CD4-positive, alpha-beta memory T cell (primary cell): ENCODE data around the gene SLC16A5. TPM values are rescaled to one million over a fixed set of nuclear protein-coding genes. Genes with fewer than 3 reads are reported as not detected.
"Not testable (repeated sequence)": the region's sequence is repeated elsewhere in the genome, so short reads cannot be mapped to it uniquely, and the experiment has no call there.

ENCODE experiments used
- CTCF ChIA-PET: fragments of 350-600 bp; sonication (Branson Sonifier 250); formaldehyde crosslinking; loops from one replicate; lab custom pipeline; 2021; ENCODE audit warnings: inconsistent platforms; ENCODE audit not compliant: partially characterized antibody; lab: Charles Lee
- POLR2A ChIA-PET: fragments of 350-600 bp; sonication (Branson Sonifier 250); formaldehyde crosslinking; loops from one replicate; lab custom pipeline; 2021; ENCODE audit not compliant: partially characterized antibody; lab: Charles Lee
- DNase-seq, 5 donors: peaks; one replicate each; pipeline versions ENCODE4 v3.0.0 to v3.0.0-alpha.2; 2020 to 2022; ENCODE audit warnings: mixed read lengths in 1 of 5
- H3K27ac ChIP-seq: one replicate; pipeline ENCODE4 v1.7.0; 2013; ENCODE audit warnings: low read depth, low read length
- H3K27me3 ChIP-seq: 2 replicates; pipeline ENCODE4 v1.7.0; 2013; ENCODE audit warnings: mild to moderate bottlenecking, low read length, moderate library complexity; ENCODE audit not compliant: insufficient read depth
- H3K36me3 ChIP-seq: 2 replicates; pipeline ENCODE4 v1.7.0; 2013; ENCODE audit warnings: mild to moderate bottlenecking, low read length, moderate library complexity; ENCODE audit not compliant: insufficient read depth
- H3K4me1 ChIP-seq: 2 replicates; pipeline ENCODE4 v1.7.0; 2013; ENCODE audit warnings: mild to moderate bottlenecking, low read length, moderate library complexity; ENCODE audit not compliant: insufficient read depth
- H3K4me3 ChIP-seq, 2 donors: one replicate each; pipeline ENCODE4 v1.7.0; 2013; ENCODE audit warnings: low read length in 2 of 2, mild to moderate bottlenecking in 1 of 2
- H3K9me3 ChIP-seq, 2 donors: one replicate each; pipeline ENCODE4 v1.7.0; 2013; ENCODE audit warnings: low read length in 2 of 2, control low read depth in 1 of 2; ENCODE audit not compliant: control insufficient read depth in 1 of 2
- H3K27ac Mint-ChIP-seq, 7 donors: one replicate each; pipeline ENCODE4 v1.8.0; 2020 to 2021; ENCODE audit warnings: mixed read lengths in 7 of 7, mild to moderate bottlenecking in 6 of 7, inconsistent platforms in 3 of 7, moderate library complexity in 3 of 7
- H3K27me3 Mint-ChIP-seq, 2 donors: one replicate each; pipeline ENCODE4 v1.8.0; 2020 to 2021; ENCODE audit warnings: mixed read lengths in 2 of 2
- H3K36me3 Mint-ChIP-seq, 2 donors: one replicate each; pipeline ENCODE4 v1.8.0; 2020 to 2021; ENCODE audit warnings: mixed read lengths in 2 of 2, inconsistent platforms in 1 of 2, mild to moderate bottlenecking in 1 of 2
- H3K4me1 Mint-ChIP-seq, 4 donors: one replicate each; pipeline ENCODE4 v1.8.0; 2020 to 2021; ENCODE audit warnings: mixed read lengths in 4 of 4, mild to moderate bottlenecking in 1 of 4
- H3K4me3 Mint-ChIP-seq, 8 donors: one replicate each; pipeline ENCODE4 v1.8.0; 2020 to 2021; ENCODE audit warnings: mixed read lengths in 8 of 8, mild to moderate bottlenecking in 7 of 8, moderate library complexity in 6 of 8, inconsistent platforms in 3 of 8
- H3K9me3 Mint-ChIP-seq, 8 donors: one replicate each; pipeline ENCODE4 v1.8.0; 2020 to 2021; ENCODE audit warnings: mixed read lengths in 8 of 8, mild to moderate bottlenecking in 5 of 8, inconsistent platforms in 3 of 8, moderate library complexity in 1 of 8
- intact Hi-C: fragments of 100-400 bp; cut with micrococcal nuclease; formaldehyde crosslinking; loops from one replicate; pipeline ENCODE4 v1.15.1; 2023
- polyA plus RNA-seq, 2 donors: library from polyadenylated mRNA; unstranded; fragments of 300-500 nt; fragmentation: Illumina TruSeq; gene quantifications; one replicate each; pipeline ENCODE4 v1.2.3, GENCODE V29; 2021
- total RNA-seq, 2 experiments: library from RNA; stranded (reverse); gene quantifications; one replicate each; pipeline ENCODE4 v1.2.3, GENCODE V29; 2021

Gene SLC16A5
- 10 to 100 TPM; 12.5 to 13.9 TPM for total RNA-seq
- 1 to 10 TPM; 2.9 to 3.7 TPM for polyA plus RNA-seq

DNA sequence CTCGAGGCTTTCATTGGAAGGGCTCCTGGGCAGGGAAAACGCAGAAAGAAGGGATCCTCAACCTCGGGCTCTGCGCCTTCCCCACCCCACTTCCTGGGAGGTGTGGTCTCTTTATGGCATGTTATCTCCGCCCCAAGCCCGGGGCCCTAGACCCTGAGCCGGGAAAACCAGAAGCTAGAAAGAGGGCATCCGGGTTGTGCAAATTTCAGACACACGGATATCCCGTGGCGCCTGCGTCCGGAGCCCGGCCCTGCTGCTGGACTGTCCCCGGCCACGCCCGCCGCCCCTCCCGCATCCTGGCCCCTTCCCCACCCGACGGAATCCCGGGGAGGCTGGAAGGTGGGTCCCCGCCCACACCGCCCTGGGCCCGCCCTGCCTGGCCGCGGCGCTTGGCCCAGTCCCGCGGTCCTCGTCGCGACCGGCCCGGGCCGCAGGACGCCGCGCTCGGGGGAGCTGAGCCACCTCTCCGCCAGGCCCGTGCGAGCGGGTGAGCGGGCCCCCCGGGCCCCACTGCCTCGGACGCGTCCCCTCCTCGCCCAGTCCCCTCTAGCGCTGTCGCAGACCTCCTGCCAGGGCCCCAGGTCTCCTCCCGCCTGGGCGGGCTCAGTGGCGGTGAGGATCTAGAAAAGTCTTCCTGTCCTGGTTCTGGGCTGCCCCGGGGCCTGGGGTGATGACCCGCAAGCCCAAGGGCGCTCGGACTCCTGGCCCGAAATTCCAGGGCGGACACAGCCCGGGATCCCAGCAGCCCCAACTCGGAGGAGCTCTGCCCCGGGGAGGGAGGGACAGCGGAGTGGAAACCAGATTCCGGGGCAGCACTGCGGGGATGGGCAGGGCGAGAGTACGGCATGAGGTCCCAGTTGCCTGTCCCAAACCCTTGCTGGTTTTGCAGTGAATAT, at the start of gene SLC16A5:
Gene SLC16A5 (plus strand): TSS at position 397 of the 896 bp plus-strand sequence. CDS start 5,683 bp downstream, outside the sequence.
- Mint-ChIP-seq H3K27me3 (no peaks in the 10 kb centered on the region), H3K27ac (peak within 1 kb of the TSS; percentile 35 to 97 (median 81)), H3K4me3 (peak within 1 kb of the TSS; percentile 82 to 90 (median 84)), H3K4me1 (peaks cover 36 to 64% (median 49%) of the 10 kb centered on the region in 4 donors), H3K9me3 (no peaks in the 10 kb centered on the region), H3K36me3 (no peaks in the 10 kb centered on the region)
- ChIA-PET POLR2A (interaction anchor here (0.7 to 3.3 kb wide), 19 partner anchors 10 to 126 kb away, joined by 3 to 26 read pairs (median 4); partner anchors contain the start of genes ARMC7, ATP5PD, JPT1 and KCTD2), CTCF (interaction anchor here (1.0 to 1.6 kb wide), 4 partner anchors 26 to 126 kb away, joined by 3 to 7 read pairs (median 4); no protein-coding TSS in a partner anchor)
- Histone ChIP-seq H3K9me3 (no peaks in the 10 kb centered on the region), H3K4me3 (peak within 1 kb of the TSS; percentile 65 to 68), H3K4me1 (peaks cover 32% of the 10 kb centered on the region), H3K27ac (peak within 1 kb of the TSS; percentile 64), H3K36me3 (no peaks in the 10 kb centered on the region), H3K27me3 (no peaks in the 10 kb centered on the region)
- intact Hi-C loops, result loop anchor here (2.0 kb wide), 1 partner anchor 21 kb away; the partner anchor contains the start of gene ARMC7
- DNase-seq, result peak; percentile 42 to 58 (median 45)

DNA sequence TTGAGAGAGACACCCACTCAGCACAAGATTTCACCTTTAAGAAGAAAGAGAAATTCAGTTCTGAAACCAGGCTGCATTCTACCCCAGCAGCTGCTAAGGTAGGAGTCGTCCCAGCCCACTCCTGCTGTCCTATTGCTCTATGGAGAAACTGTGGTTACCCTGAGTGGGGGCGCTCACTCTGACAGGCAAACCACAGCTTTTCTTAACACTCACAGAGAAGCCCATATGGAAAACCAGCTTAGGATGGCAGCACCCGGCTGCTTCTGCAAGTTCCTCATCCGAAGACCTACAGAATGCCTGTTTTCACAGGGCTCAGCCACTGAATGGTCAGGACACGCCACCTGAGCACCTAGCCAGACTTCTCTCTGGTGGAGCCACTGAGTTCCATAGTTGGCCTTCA, 48.5 kb upstream of the SLC16A5 start:
- Histone ChIP-seq H3K27me3 (no peaks in the 10 kb centered on the region), H3K9me3 (no peaks in the 10 kb centered on the region), H3K36me3 (peaks cover 42% of the 10 kb centered on the region), H3K27ac (no peak overlapping the region), H3K4me3 (no peak overlapping the region), H3K4me1 (peaks cover 33% of the 10 kb centered on the region)
- Mint-ChIP-seq H3K27ac (peak overlapping the region in 5 of 7 donors; percentile 38 to 79 (median 61)), H3K9me3 (peaks cover 0 to 16% (median 0%) of the 10 kb centered on the region in 8 donors), H3K27me3 (peaks cover 0 to 10% of the 10 kb centered on the region in 2 donors), H3K4me3 (no peak overlapping the region), H3K36me3 (peaks cover 23 to 53% of the 10 kb centered on the region in 2 donors), H3K4me1 (peaks cover 22 to 47% (median 33%) of the 10 kb centered on the region in 4 donors)
- POLR2A ChIA-PET, result interaction anchor here (0.6 to 7.1 kb wide), 5 partner anchors 9 to 477 kb away, joined by 3 to 119 read pairs (median 4); partner anchors contain the start of genes ATP5PD, KCTD2, MRPL58 and TSEN54
- CTCF ChIA-PET, result interaction anchor here (0.9 to 1.3 kb wide), 2 partner anchors 17 to 75 kb away, joined by 3 to 4 read pairs; no protein-coding TSS in a partner anchor
- DNase-seq, result no peak
- intact Hi-C loops, result loop anchor here (5.0 kb wide), 1 partner anchor 143 kb away; the partner anchor contains the start of gene SUMO2

DNA sequence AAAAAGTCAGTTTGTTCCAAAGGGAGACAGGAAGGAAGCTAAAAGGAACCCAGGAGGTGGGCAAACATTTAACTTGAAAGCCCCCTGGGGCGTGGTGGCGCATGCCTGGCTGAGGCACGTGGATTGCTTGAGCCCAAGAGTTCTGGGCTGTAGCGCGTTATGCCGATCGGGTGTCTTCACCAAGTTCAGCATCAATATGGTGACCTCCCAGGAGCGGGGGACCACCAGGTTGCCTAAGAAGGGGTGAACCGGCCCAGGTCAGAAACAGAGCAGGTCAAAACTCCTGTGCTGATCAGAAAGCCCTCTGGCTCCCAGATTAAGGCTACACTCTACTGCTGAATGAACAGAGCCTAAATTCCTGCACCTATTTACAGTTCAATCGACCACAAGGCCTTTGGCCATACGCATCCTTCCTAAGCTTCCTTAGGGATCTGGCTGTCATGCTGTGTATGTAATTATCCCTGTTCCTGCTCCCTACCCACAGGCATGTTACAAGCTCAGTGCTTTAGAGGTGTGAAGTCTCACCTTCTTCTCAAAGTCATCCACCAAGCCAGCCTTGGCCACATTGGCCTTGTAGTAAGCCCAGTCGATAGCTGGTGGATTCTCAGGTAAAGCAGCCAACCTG, 46.0 kb upstream of the SLC16A5 start:
- Histone ChIP-seq H3K4me1 (peaks cover 20% of the 10 kb centered on the region), H3K9me3 (no peaks in the 10 kb centered on the region), H3K27ac (no peak overlapping the region), H3K27me3 (no peaks in the 10 kb centered on the region), H3K4me3 (no peak overlapping the region), H3K36me3 (peaks cover 42% of the 10 kb centered on the region)
- ChIA-PET CTCF (interaction anchor here (1.0 to 2.1 kb wide), 3 partner anchors 18 to 80 kb away, joined by 3 to 6 read pairs (median 5); partner anchors contain the start of gene MRPL58), POLR2A (interaction anchor here (1.1 to 2.7 kb wide), 2 partner anchors 29 to 83 kb away, joined by 3 to 9 read pairs; partner anchors contain the start of gene MRPL58)
- H3K36me3 Mint-ChIP-seq, result peaks cover 23 to 44% of the 10 kb centered on the region in 2 donors
- H3K9me3 Mint-ChIP-seq, result no peaks in the 10 kb centered on the region
- no peak for DNase-seq
- intact Hi-C loops, result no loop called here
- no peak overlapping the region for H3K4me3 Mint-ChIP-seq
- peaks cover 15 to 43% (median 30%) of the 10 kb centered on the region in 4 donors for H3K4me1 Mint-ChIP-seq
- H3K27ac Mint-ChIP-seq, result peak overlapping the region in 2 of 7 donors; percentile 82 to 84
- H3K27me3 Mint-ChIP-seq, result peaks cover 0 to under 1% of the 10 kb centered on the region in 2 donors

- not testable (repeated sequence) for H3K27me3 Mint-ChIP-seq
- CTCF ChIA-PET, result interaction anchor here (1.4 kb wide), 1 partner anchor 82 kb away, joined by 4 read pairs; no protein-coding TSS in a partner anchor
These were observed 44.0 kb upstream of the SLC16A5 start for GRCh38 chr17:75043789-75044188.

GRCh38 chr17:75044716-75045115, 43.0 kb upstream of the SLC16A5 start:
- Mint-ChIP-seq H3K27ac (peak overlapping the region in 6 of 7 donors; percentile 22 to 83 (median 62)), H3K4me3 (peak overlapping the region in 6 of 8 donors; percentile 39 to 64 (median 50)), H3K36me3 (peaks cover 15 to 47% of the 10 kb centered on the region in 2 donors), H3K9me3 (no peaks in the 10 kb centered on the region), H3K27me3 (no peaks in the 10 kb centered on the region), H3K4me1 (peaks cover 28 to 58% (median 41%) of the 10 kb centered on the region in 4 donors)
- Histone ChIP-seq H3K4me1 (peaks cover 30% of the 10 kb centered on the region), H3K9me3 (no peaks in the 10 kb centered on the region), H3K4me3 (no peak overlapping the region), H3K27ac (no peak overlapping the region), H3K36me3 (peaks cover 26% of the 10 kb centered on the region), H3K27me3 (no peaks in the 10 kb centered on the region)
- DNase-seq, result no peak
- intact Hi-C loops, result no loop called here
- CTCF ChIA-PET, result interaction anchor here (1.4 kb wide), 1 partner anchor 83 kb away, joined by 4 read pairs; no protein-coding TSS in a partner anchor
- POLR2A ChIA-PET, result interaction anchor here (1.3 kb wide), 1 partner anchor 8 kb away, joined by 5 read pairs; no protein-coding TSS in a partner anchor

More at GRCh38 chr17:75043789-75044188, 44.0 kb upstream of the SLC16A5 start:
- H3K4me3 ChIP-seq, H3K27me3 ChIP-seq, H3K9me3 ChIP-seq, intact Hi-C loops, H3K9me3 Mint-ChIP-seq, POLR2A ChIA-PET, H3K27ac ChIP-seq, DNase-seq, H3K4me3 Mint-ChIP-seq: not testable (repeated sequence)
- H3K27ac Mint-ChIP-seq, result peak overlapping the region in 2 of 7 donors; percentile 13 to 37
- H3K4me1 Mint-ChIP-seq, result peaks cover 22 to 49% (median 34%) of the 10 kb centered on the region in 4 donors
- H3K36me3 Mint-ChIP-seq, result peaks cover 21 to 48% of the 10 kb centered on the region in 2 donors
- H3K4me1 ChIP-seq, result peaks cover 23% of the 10 kb centered on the region
- peaks cover 35% of the 10 kb centered on the region for H3K36me3 ChIP-seq

DNA sequence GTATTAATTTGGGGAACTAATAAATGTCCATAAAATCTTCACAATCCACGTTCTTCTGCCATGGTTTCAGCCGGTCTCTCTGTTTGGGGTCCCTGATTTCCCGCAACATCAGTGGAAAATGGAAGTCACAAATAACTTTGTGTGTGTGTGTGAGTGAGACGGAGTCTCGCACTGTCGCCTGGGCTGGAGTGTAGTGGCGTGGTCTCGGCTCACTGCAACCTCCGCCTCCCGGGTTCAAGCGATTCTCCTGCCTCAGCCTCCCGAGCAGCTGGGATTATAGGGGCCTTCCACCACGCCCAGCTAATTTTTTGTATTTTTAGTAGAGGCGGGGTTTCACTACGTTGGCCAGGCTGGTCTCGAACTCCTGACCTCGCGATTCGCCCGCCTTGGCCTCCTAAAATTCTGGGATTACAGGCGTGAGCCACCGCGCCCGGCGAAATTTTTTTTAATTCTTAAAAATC, 41.8 kb upstream of the SLC16A5 start:
- POLR2A ChIA-PET, result interaction anchor here (1.0 to 4.9 kb wide), 11 partner anchors 10 to 360 kb away, joined by 3 to 119 read pairs (median 9); partner anchors contain the start of genes ARMC7, GRB2, MRPL58 and SLC16A5

More for the DNA sequence above, 41.8 kb upstream of the SLC16A5 start:
- H3K4me1 ChIP-seq, result peaks cover 30% of the 10 kb centered on the region
- peak overlapping the region; percentile 85 for H3K27ac ChIP-seq
- H3K4me3 ChIP-seq, result peak overlapping the region; percentile 40 to 96
- intact Hi-C loops, result loop anchor here (1.0 to 2.0 kb wide), 4 partner anchors 13 to 621 kb away; partner anchors contain the start of genes HID1, MRPL58, RECQL5 and SAP30BP
- Mint-ChIP-seq H3K4me3 (peak overlapping the region; percentile 94 to 100 (median 97)), H3K4me1 (peaks cover 25 to 61% (median 40%) of the 10 kb centered on the region in 4 donors), H3K36me3 (peaks cover 7 to 39% of the 10 kb centered on the region in 2 donors), H3K27ac (peak overlapping the region; percentile 93 to 98 (median 97))
- not testable (repeated sequence) for H3K27me3 Mint-ChIP-seq, DNase-seq, H3K9me3 ChIP-seq, H3K27me3 ChIP-seq, H3K9me3 Mint-ChIP-seq
- CTCF ChIA-PET, result interaction anchor here (0.9 to 3.5 kb wide), 3 partner anchors 10 to 68 kb away, joined by 3 to 16 read pairs (median 3); partner anchors contain the start of gene MRPL58
- peaks cover 13% of the 10 kb centered on the region for H3K36me3 ChIP-seq
